ENCODE measurements around the gene MTURN. TPM values are rescaled to one million over a fixed set of nuclear protein-coding genes. Genes with fewer than 3 reads are reported as not detected.

MTURN gene
- total RNA-seq, 1 donor from 2014 or later: 27.7 TPM

- no peak for DNase-seq (ENCODE audit: low spot score)
Measured at GRCh38 chr7:30136117-30136731, 1.4 kb downstream of the MTURN start.

GRCh38 chr7:30136743-30137485 lies 2.1 kb downstream of the MTURN start:
- DNase-seq (ENCODE audit: low spot score): no peak

DNA sequence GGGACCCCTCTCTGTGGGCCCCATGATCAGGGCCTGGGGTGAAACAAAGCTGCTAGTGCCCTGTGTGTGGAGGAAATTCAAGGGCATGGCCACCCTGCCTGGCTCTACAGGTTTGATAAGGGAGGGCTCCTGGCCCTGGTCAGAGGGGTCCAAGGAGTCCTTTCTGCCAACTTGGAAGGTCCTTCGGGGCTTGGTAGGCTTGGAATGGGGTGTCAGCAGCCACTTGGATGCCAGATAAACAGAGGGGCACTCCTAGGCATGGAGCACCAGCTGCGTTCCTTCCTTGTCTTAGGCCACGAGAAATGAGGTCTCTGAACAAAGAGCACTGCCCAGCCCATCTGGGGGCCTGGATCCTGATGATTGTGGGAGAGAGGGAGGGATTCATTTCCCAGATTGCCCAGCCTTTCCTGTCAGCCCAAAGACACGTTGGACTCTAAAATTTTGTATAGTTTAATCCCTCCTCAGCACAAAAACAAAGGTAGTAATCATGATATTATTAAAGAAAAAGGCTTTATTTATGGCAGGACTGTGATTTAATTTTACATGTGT lies 5.1 kb downstream of the MTURN start:
- DNase-seq (ENCODE audit: low spot score): no peak

GRCh38 chr7:30140456-30140855 lies 5.7 kb downstream of the MTURN start:
- no peak for DNase-seq (ENCODE audit: low spot score)

- DNase-seq (ENCODE audit: low spot score): no peak
Measured at GRCh38 chr7:30142710-30143109, 7.9 kb downstream of the MTURN start.

DNA sequence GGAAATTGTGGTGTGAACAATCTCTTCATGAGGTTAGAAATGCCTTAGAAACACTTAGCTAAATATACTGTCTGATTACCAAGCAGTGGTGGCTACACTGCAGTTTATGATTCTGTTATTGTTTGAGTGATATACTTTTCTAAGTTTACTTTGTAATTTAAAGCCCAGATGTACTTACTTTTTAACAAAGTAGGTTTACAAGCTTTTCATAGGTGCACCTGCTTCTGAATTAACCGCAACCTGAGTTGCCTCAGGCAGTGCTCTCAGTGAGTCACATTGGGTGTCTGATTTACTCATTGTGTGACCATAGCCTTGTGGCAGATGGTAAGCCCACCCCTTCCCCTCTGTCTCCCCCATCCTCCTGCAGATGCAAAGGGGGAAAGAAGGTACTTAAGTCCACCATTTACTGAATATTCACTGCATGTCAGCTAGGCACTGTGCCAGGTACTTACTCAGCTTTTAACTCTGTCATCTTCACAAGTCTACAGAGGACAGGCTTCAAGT lies 9.0 kb downstream of the MTURN start:
- DNase-seq (ENCODE audit: low spot score): no peak

- no peak for DNase-seq (ENCODE audit: low spot score)
Measured at GRCh38 chr7:30144657-30145306, 10.0 kb downstream of the MTURN start.

DNA sequence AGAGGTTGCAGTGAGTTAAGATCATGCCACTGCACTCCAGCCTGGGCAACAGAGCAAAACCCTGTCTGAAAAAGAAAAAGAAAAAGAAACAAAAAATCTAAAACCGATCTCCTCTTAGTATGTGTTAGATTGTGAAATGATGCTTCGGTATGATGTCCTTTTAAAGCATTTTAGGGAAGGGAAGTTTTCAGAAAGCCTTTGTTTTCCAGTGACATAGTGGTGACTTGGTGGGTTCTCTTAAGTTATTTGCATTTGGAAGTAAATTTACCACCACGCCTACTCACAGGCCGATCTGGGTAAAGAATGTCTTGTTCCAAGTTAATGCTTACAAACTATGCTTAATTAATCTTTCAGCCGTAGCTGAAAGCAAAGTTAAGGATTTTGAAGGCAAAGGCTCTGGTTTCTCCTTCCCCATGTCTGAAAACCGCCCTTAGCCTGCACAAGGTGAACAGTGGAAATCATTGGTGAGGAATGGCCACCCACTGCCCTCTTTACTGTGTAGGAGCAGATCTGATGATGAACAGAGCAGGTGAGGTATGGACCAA lies 10.7 kb downstream of the MTURN start:
- no peak for DNase-seq (ENCODE audit: low spot score)

GRCh38 chr7:30146127-30146612 lies 11.4 kb downstream of the MTURN start:
- DNase-seq (ENCODE audit: low spot score): no peak

DNA sequence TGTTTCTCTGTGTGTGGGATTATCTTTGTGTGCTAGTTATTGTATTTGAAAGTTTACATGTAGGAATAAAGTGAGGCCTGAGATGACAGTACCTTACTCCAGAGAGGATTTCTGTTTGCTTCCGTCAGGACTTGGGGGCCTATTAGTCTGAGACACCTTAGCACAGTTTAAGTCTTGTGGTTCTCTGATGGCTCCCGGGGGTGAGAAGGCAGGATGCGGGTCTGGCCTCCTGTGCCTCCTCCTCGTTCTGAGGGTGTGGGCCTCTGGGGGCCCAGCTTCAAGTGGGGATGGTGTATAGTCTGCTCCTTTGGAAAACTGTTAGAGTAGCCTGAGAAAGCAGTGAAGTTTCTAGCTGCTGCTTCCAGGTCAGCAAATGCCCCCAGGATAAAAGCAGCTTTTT lies 12.4 kb downstream of the MTURN start:
- DNase-seq (ENCODE audit: low spot score): no peak

- DNase-seq (ENCODE audit: low spot score): no peak
Measured at GRCh38 chr7:30147785-30148184, 13.0 kb downstream of the MTURN start.

GRCh38 chr7:30148426-30148825 lies 13.6 kb downstream of the MTURN start:
- DNase-seq (ENCODE audit: low spot score): no peak

DNA sequence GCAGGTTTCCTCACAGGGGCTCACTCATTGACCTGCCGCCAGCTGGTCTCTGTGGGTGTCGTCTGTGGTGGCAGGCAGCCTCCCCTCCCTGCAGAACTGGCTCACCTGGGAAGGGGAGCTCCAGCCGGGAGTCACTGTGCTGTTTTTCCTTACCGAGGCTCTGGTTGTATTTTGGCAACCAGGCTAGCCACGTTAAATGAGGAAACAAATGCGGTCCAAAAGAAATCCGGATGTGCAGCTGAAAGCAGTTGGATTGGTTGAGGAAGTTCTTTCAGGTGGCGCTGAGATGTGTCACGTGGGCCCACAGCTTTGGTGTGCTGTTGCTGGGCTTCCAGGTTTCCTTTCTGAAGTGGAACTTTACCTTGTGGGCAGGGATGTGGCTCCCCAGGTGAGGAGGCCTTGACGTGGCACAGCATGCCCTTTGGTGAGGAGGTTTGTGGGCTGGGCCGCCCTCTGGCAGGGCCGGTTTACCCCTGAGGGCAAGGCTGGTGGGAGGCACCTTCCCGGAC lies 14.2 kb downstream of the MTURN start:
- DNase-seq (ENCODE audit: low spot score): no peak

- no peak for DNase-seq (ENCODE audit: low spot score)
Measured at GRCh38 chr7:30149640-30150272, 15.0 kb downstream of the MTURN start.

DNA sequence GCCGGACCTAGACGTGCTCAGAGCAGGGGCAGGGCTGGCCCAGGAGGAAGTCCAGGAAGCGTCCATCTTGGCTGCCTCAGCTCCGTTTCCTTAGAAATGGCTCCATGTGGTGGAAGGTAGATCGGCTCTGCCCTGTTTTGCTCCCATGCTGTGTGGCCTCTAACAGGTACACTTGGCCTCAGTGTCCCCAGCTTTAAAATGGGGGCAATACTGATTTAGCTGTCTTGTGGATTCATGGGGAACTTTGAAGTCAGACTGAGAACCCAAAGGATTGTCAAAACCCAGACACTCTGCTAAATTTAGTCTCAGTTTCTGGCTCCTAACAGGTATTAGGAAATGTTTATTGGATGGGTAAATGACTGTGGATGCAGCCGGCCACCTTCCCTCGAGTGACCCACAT lies 15.9 kb downstream of the MTURN start:
- no peak for DNase-seq (ENCODE audit: low spot score)

GRCh38 chr7:30154111-30154587 lies 19.4 kb downstream of the MTURN start:
- no peak for DNase-seq (ENCODE audit: low spot score)

- DNase-seq (ENCODE audit: low spot score): no peak
Measured at GRCh38 chr7:30155481-30155880, 20.7 kb downstream of the MTURN start.

DNA sequence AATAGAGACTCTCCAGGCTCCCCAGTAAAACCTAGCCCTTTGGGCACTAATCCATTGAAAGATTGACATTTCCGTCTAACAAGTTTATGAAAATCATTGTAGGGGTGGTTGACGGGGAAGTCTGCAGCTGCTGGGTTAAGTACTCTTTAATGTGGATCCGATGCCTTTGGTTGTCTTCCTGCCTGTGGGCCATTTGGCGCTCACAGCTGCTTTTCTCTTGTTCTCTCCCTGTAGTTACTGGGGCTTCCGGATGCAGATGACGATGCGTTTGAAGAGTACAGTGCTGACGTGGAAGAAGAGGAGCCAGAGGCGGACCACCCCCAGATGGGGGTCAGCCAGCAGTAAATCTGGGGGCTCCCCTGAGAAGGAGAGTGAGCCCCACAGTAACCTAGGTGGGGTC lies 22.4 kb downstream of the MTURN start:
- no peak for DNase-seq (ENCODE audit: low spot score)

DNA sequence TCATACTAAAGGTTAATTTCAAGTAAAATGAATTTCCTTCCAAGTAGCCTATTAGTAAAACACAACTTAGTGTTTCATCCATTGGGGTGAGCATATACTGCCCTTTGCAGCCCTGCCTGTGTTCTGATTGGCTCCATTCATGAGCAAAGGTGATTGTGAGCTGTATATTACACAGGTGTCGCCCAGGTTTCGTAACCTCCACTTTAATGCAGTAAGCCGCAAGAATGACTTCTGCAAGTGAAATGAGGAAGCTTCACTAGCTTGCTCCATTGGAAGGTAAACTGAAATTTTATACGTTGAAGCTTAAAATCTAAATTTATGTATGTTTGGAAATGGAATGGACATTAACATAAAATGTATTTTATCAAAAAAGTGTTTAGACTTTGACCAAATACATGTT lies 24.4 kb downstream of the MTURN start:
- DNase-seq (ENCODE audit: low spot score): no peak

DNA sequence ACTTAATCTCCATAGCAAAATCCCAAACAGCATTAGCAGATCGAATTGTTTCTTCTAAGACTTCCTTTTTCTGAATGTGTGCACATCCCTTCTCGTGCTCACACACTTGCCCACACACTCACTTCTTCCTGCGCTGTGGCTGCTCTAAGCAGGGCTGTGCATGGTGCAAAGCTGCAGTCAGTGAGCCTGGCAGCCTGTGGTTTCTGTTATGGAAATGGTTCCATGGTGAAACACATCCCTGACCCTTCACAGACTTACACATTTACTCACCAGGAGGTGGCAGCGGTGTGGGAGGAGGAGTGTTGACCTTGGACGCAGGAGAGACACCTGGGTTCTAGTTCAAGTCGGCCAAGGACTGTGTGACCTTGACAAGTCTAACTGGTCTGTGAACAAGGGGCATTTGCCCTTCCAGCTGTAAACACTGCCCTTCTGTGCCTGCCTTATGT lies 24.9 kb downstream of the MTURN start:
- no peak for DNase-seq (ENCODE audit: low spot score)

GRCh38 chr7:30160329-30160728 lies 25.5 kb downstream of the MTURN start:
- no peak for DNase-seq (ENCODE audit: low spot score)
